ENCODE measurements around the gene MAD1L1. TPM values are rescaled to one million over a fixed set of nuclear protein-coding genes. Genes with fewer than 3 reads are reported as not detected.
"Not testable (repeated sequence)": the region's sequence is repeated elsewhere in the genome, so short reads cannot be mapped to it uniquely, and the experiment has no call there.

MAD1L1 gene
- total and polyA plus RNA-seq, 4 donors = 12.8 to 20.7 (median 16.5) TPM

DNA sequence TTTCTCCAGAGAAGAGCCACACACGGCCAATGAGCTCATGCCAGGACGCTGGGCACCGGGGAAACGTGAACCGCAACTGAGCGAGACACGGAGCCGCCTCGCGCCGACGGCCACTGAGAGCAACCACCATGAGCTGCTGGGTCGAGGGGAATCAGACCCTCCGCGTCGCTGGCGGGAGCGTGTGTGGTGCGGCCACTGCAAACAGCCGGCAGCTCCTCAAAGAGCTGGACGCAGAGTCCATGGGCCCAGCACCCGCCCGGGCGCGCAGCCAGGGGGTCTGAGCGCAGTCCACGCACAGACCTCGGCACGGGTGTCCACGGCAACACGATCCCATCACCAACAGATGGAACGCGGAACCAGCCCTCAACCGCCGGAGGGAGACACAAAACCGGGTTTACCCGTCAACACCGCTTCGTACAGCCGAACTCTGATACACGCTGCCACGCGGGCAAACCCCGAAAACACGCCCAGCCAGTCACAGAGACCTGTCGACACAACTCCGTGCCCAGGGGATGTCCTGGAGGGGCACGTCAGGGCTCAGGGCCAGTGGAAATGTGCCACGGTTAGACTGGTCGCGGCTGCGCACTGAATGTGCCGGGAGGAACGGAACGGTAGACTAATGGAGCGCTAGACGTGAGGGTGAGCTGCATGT, 415.6 kb downstream of the MAD1L1 start:
- no peaks in the 10 kb centered on the region for H3K27me3 ChIP-seq (ENCODE audit: control insufficient read depth in 4 of 4, insufficient read depth in 4 of 4, low read length in 3 of 4)
- peaks cover 0 to 24% (median 8%) of the 10 kb centered on the region in 4 donors for H3K4me1 ChIP-seq (ENCODE audit: control insufficient read depth in 4 of 4, insufficient read depth in 4 of 4, low read length in 3 of 4)
- 95% methylated on average over 57 of the region's 57 CpGs for WGBS
- no peak overlapping the region for H3K4me3 ChIP-seq (ENCODE audit: low read depth in 1 of 3, low read length in 3 of 3)
- DNase-seq (ENCODE audit: low spot score) = no peak
- no peaks in the 10 kb centered on the region for H3K9me3 ChIP-seq (ENCODE audit: control insufficient read depth in 4 of 4, low read length in 3 of 4)
- H3K27ac ChIP-seq (ENCODE audit: low read depth in 1 of 2, low read length in 2 of 2) = peak overlapping the region; percentile 73 to 89
- H3K9ac ChIP-seq (ENCODE audit: low read depth in 1 of 2, low read length in 2 of 2) = no peak overlapping the region
- H3K36me3 ChIP-seq (ENCODE audit: control insufficient read depth in 4 of 4, insufficient read depth in 3 of 4, low read depth in 1 of 4, low read length in 3 of 4) = no peaks in the 10 kb centered on the region
- no peak for TF ChIP-seq YY1 (IDR thresholded peaks at IDR 0.05)
- TF ChIP-seq, protein P1, sequence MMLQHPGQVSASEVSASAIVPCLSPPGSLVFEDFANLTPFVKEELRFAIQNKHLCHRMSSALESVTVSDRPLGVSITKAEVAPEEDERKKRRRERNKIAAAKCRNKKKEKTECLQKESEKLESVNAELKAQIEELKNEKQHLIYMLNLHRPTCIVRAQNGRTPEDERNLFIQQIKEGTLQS (IDR thresholded peaks at IDR 0.05) = no peak
- TF ChIP-seq, protein P2, sequence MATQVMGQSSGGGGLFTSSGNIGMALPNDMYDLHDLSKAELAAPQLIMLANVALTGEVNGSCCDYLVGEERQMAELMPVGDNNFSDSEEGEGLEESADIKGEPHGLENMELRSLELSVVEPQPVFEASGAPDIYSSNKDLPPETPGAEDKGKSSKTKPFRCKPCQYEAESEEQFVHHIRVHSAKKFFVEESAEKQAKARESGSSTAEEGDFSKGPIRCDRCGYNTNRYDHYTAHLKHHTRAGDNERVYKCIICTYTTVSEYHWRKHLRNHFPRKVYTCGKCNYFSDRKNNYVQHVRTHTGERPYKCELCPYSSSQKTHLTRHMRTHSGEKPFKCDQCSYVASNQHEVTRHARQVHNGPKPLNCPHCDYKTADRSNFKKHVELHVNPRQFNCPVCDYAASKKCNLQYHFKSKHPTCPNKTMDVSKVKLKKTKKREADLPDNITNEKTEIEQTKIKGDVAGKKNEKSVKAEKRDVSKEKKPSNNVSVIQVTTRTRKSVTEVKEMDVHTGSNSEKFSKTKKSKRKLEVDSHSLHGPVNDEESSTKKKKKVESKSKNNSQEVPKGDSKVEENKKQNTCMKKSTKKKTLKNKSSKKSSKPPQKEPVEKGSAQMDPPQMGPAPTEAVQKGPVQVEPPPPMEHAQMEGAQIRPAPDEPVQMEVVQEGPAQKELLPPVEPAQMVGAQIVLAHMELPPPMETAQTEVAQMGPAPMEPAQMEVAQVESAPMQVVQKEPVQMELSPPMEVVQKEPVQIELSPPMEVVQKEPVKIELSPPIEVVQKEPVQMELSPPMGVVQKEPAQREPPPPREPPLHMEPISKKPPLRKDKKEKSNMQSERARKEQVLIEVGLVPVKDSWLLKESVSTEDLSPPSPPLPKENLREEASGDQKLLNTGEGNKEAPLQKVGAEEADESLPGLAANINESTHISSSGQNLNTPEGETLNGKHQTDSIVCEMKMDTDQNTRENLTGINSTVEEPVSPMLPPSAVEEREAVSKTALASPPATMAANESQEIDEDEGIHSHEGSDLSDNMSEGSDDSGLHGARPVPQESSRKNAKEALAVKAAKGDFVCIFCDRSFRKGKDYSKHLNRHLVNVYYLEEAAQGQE (IDR thresholded peaks at IDR 0.05) = no peak

DNA sequence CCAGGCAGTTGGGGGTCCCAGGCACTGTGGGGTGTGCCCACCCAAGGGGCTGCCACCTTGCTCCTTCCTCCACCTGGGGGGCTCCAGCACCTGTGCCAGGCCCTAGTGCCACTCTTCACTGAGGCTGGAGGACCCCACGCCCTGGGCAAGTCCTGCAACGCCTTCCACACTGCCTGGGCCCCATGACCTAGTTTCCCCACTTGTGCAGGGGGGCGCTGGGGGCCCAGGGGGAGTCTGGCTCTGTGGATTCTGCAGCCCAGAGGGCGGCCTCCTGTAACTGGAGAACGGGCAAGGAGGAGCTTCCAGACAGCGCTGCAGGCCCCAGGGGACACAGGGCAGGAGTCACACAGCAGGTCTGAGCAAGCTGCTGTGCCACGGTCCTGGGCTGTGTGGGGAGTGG, 416.3 kb downstream of the MAD1L1 start:
- H3K4me3 ChIP-seq (ENCODE audit: low read depth in 1 of 3, low read length in 3 of 3); DNase-seq (ENCODE audit: low spot score); H3K27ac ChIP-seq (ENCODE audit: low read depth in 1 of 2, low read length in 2 of 2); H3K9me3 ChIP-seq (ENCODE audit: control insufficient read depth in 4 of 4, low read length in 3 of 4); H3K27me3 ChIP-seq (ENCODE audit: control insufficient read depth in 4 of 4, insufficient read depth in 4 of 4, low read length in 3 of 4); H3K9ac ChIP-seq (ENCODE audit: low read depth in 1 of 2, low read length in 2 of 2); H3K36me3 ChIP-seq (ENCODE audit: control insufficient read depth in 4 of 4, insufficient read depth in 3 of 4, low read depth in 1 of 4, low read length in 3 of 4): not testable (repeated sequence)
- peaks cover 0 to 31% (median 14%) of the 10 kb centered on the region in 4 donors for H3K4me1 ChIP-seq (ENCODE audit: control insufficient read depth in 4 of 4, insufficient read depth in 4 of 4, low read length in 3 of 4)
- 91% methylated on average over 7 of the region's 7 CpGs for WGBS

DNA sequence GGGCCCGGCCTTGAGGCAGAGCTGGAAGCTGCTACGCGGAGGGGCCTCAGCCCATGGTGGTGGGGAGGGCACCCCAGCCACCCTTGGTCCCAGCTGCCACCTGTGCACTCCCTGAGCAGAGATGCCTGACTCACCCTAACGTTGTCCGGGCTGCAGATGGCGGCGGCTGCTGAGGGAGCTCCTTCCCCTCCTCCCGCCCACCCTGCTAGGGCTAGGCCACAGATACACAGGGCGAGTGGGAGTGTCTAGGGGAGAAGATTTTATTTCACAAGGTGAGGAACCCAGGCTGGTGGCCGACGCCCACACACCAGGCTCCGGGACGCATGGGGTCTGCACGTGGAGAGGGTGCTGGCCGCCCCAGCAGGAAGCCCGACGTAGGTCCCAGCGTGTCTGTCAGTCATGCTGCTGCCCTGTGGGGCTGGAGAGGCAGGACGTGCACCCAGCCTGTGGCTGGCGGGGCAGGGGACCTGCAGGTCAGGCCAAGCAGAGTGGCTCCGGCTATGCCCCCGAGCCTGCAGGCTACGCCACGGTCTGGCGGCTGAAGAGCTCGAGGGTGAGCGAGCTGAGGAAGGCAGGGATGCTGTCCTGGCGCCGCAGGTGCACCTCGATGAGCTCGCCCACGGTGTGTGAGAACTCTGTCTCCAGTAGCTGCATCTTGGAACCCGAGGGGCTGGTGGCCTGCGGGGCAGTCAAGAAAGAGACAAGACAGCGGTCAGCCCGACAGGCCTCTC, 417.0 kb downstream of the MAD1L1 start:
- H3K27me3 ChIP-seq (ENCODE audit: control insufficient read depth in 4 of 4, insufficient read depth in 4 of 4, low read length in 3 of 4); H3K4me3 ChIP-seq (ENCODE audit: low read depth in 1 of 3, low read length in 3 of 3); H3K9ac ChIP-seq (ENCODE audit: low read depth in 1 of 2, low read length in 2 of 2); DNase-seq (ENCODE audit: low spot score); H3K9me3 ChIP-seq (ENCODE audit: control insufficient read depth in 4 of 4, low read length in 3 of 4); H3K27ac ChIP-seq (ENCODE audit: low read depth in 1 of 2, low read length in 2 of 2); H3K36me3 ChIP-seq (ENCODE audit: control insufficient read depth in 4 of 4, insufficient read depth in 3 of 4, low read depth in 1 of 4, low read length in 3 of 4): not testable (repeated sequence)
- 96% methylated on average over 36 of the region's 36 CpGs for WGBS
- peaks cover 0 to 31% (median 15%) of the 10 kb centered on the region in 4 donors for H3K4me1 ChIP-seq (ENCODE audit: control insufficient read depth in 4 of 4, insufficient read depth in 4 of 4, low read length in 3 of 4)

DNA sequence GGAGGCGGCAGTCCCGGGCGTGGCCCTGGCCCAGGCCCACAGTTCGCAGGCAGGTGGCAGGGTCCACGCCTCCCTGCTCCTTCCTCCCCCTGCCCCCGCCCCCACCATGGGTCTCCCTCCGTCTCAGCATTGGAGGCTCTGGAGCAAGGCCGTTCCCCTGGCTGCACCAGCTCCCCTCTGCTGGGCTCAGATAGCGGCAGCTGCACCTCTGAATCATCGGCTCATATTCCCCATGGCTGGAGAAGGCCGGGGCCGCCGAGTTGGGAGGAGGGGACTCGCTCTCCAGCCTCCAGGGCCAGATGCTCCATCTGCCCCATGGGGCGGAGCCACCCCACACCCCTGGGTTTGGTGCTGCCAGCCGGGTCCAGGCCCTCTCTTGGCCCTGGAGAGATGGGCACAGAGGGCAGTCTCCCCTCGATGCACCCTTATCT, 417.7 kb downstream of the MAD1L1 start:
- H3K4me3 ChIP-seq (ENCODE audit: low read depth in 1 of 3, low read length in 3 of 3) = no peak overlapping the region
- H3K27me3 ChIP-seq (ENCODE audit: control insufficient read depth in 4 of 4, insufficient read depth in 4 of 4, low read length in 3 of 4) = no peaks in the 10 kb centered on the region
- 95% methylated on average over 17 of the region's 17 CpGs for WGBS
- peaks cover 0 to 31% (median 15%) of the 10 kb centered on the region in 4 donors for H3K4me1 ChIP-seq (ENCODE audit: control insufficient read depth in 4 of 4, insufficient read depth in 4 of 4, low read length in 3 of 4)
- no peaks in the 10 kb centered on the region for H3K9me3 ChIP-seq (ENCODE audit: control insufficient read depth in 4 of 4, low read length in 3 of 4)
- no peaks in the 10 kb centered on the region for H3K36me3 ChIP-seq (ENCODE audit: control insufficient read depth in 4 of 4, insufficient read depth in 3 of 4, low read depth in 1 of 4, low read length in 3 of 4)
- no peak overlapping the region for H3K9ac ChIP-seq (ENCODE audit: low read depth in 1 of 2, low read length in 2 of 2)
- DNase-seq (ENCODE audit: low spot score) = no peak
- no peak overlapping the region for H3K27ac ChIP-seq (ENCODE audit: low read depth in 1 of 2, low read length in 2 of 2)
- TF ChIP-seq HNF4G (IDR thresholded peaks at IDR 0.05) (no peak), JUND (IDR thresholded peaks at IDR 0.05) (no peak), HNF4A (conservative IDR thresholded peaks at IDR 0.05) (no peak), FOXA2 (IDR thresholded peaks at IDR 0.05) (no peak), GABPA (IDR thresholded peaks at IDR 0.05 in 1 of 2, conservative IDR thresholded peaks at IDR 0.05 in 1 of 2) (no peak), RXRA (IDR thresholded peaks at IDR 0.05) (no peak), NR2F2 (IDR thresholded peaks at IDR 0.05) (no peak), SP1 (IDR thresholded peaks at IDR 0.05) (no peak), TAF1 (conservative IDR thresholded peaks at IDR 0.05) (no peak), YY1 (IDR thresholded peaks at IDR 0.05) (no peak), EGR1 (IDR thresholded peaks at IDR 0.05; ENCODE audit: low read depth in 2 of 2) (no peak)
- TF ChIP-seq, protein P3, sequence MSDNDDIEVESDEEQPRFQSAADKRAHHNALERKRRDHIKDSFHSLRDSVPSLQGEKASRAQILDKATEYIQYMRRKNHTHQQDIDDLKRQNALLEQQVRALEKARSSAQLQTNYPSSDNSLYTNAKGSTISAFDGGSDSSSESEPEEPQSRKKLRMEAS (IDR thresholded peaks at IDR 0.05) = no peak
- TF ChIP-seq, protein P1 (IDR thresholded peaks at IDR 0.05) = no peak
- TF ChIP-seq, protein P4, sequence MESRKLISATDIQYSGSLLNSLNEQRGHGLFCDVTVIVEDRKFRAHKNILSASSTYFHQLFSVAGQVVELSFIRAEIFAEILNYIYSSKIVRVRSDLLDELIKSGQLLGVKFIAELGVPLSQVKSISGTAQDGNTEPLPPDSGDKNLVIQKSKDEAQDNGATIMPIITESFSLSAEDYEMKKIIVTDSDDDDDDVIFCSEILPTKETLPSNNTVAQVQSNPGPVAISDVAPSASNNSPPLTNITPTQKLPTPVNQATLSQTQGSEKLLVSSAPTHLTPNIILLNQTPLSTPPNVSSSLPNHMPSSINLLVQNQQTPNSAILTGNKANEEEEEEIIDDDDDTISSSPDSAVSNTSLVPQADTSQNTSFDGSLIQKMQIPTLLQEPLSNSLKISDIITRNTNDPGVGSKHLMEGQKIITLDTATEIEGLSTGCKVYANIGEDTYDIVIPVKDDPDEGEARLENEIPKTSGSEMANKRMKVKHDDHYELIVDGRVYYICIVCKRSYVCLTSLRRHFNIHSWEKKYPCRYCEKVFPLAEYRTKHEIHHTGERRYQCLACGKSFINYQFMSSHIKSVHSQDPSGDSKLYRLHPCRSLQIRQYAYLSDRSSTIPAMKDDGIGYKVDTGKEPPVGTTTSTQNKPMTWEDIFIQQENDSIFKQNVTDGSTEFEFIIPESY (IDR thresholded peaks at IDR 0.05) = no peak
